ENCODE measurements around the gene BRF1.

- TF ChIP-seq, protein P1, sequence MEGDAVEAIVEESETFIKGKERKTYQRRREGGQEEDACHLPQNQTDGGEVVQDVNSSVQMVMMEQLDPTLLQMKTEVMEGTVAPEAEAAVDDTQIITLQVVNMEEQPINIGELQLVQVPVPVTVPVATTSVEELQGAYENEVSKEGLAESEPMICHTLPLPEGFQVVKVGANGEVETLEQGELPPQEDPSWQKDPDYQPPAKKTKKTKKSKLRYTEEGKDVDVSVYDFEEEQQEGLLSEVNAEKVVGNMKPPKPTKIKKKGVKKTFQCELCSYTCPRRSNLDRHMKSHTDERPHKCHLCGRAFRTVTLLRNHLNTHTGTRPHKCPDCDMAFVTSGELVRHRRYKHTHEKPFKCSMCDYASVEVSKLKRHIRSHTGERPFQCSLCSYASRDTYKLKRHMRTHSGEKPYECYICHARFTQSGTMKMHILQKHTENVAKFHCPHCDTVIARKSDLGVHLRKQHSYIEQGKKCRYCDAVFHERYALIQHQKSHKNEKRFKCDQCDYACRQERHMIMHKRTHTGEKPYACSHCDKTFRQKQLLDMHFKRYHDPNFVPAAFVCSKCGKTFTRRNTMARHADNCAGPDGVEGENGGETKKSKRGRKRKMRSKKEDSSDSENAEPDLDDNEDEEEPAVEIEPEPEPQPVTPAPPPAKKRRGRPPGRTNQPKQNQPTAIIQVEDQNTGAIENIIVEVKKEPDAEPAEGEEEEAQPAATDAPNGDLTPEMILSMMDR (IDR thresholded peaks at IDR 0.05): no peak
- no peak for TF ChIP-seq EZH2phosphoT487 (IDR thresholded peaks at IDR 0.05)
- TF ChIP-seq EZH2 (IDR thresholded peaks at IDR 0.05): no peak
These were observed 138.7 kb downstream of the BRF1 start for GRCh38 chr14:105161964-105162668.
